HG02870 (cell line): Measurements from ENCODE around the gene NFKB2.

Source experiments
- ATAC-seq: cut with Tn5 transposase; IDR thresholded peaks from one replicate; pipeline ENCODE4 v1.9.1; 2021; ENCODE audit warnings: mild to moderate bottlenecking, moderate library complexity; ENCODE audit not compliant: unreplicated experiment

Gene NFKB2

GRCh38 chr10:102444851-102445250, 49.3 kb downstream of the NFKB2 start:
- no peak for ATAC-seq

GRCh38 chr10:102449321-102450123, 54.0 kb downstream of the NFKB2 start:
- peak; percentile 64 for ATAC-seq

GRCh38 chr10:102450124-102450373, 54.5 kb downstream of the NFKB2 start:
- peak; percentile 4 for ATAC-seq

- peak; percentile 61 for ATAC-seq
Measured at GRCh38 chr10:102450374-102451104, 55.0 kb downstream of the NFKB2 start.

- no peak for ATAC-seq
Measured at GRCh38 chr10:102451105-102451969, 55.8 kb downstream of the NFKB2 start, which contains the start of gene C10orf95. Gene C10orf95, minus strand, starts transcription at chr10:102451543. Its CDS starts 450 bp downstream, at chr10:102451093.
